Measurements from ENCODE around the gene GRAP2. TPM values are rescaled to one million over a fixed set of nuclear protein-coding genes. Genes with fewer than 3 reads are reported as not detected.

The GRAP2 gene
- total RNA-seq, 1 experiment from 2014 or later, result not detected

DNA sequence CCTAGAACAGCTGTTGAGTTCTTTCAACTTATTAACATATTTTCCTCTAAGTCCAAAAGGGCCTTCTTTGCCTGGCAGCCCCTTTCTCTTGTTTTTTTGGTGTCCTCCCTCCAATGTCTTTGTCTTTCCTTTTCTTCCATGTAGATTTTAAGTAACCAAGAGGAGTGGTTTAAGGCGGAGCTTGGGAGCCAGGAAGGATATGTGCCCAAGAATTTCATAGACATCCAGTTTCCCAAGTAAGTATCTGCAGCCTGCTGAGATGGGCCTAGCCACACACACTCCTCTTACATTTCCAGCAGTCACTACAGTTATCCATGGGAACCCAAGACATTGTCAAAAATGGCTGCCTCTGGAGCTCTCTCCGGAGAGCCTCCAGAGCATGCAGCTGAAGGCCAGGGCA is 54.8 kb downstream of the GRAP2 start:
- no peak overlapping the region for H3K4me3 Mint-ChIP-seq (ENCODE audit: unreplicated experiment)
- BruUV-seq (replicated peaks), result no TSS peak
- Histone ChIP-seq H3K4me1 (no peaks in the 10 kb centered on the region), H3K27me3 (replicated peaks; ENCODE audit: control insufficient read depth, insufficient read depth, low read length) (no peaks in the 10 kb centered on the region), H3K4me3 (ENCODE audit: low read depth, low read length) (no peak overlapping the region), H3K36me3 (ENCODE audit: control insufficient read depth, insufficient read depth, low read length) (no peaks in the 10 kb centered on the region), H3K9me3 (no peaks in the 10 kb centered on the region)
- POLR2A ChIA-PET, result no interaction called here
- H3K27me3 Mint-ChIP-seq (ENCODE audit: insufficient read depth, unreplicated experiment), result no peaks in the 10 kb centered on the region
- H3K36me3 Mint-ChIP-seq (ENCODE audit: insufficient read depth, unreplicated experiment), result no peaks in the 10 kb centered on the region
- no peak overlapping the region for H3K27ac Mint-ChIP-seq (ENCODE audit: unreplicated experiment)
- no peaks in the 10 kb centered on the region for H3K9me3 Mint-ChIP-seq (ENCODE audit: unreplicated experiment)
- intact Hi-C loops (cut with micrococcal nuclease; ENCODE audit: unreplicated experiment), result no loop called here
- no peak for DNase-seq
- no peaks in the 10 kb centered on the region for H3K4me1 Mint-ChIP-seq (ENCODE audit: low read depth, unreplicated experiment)
- TF ChIP-seq, protein P1, sequence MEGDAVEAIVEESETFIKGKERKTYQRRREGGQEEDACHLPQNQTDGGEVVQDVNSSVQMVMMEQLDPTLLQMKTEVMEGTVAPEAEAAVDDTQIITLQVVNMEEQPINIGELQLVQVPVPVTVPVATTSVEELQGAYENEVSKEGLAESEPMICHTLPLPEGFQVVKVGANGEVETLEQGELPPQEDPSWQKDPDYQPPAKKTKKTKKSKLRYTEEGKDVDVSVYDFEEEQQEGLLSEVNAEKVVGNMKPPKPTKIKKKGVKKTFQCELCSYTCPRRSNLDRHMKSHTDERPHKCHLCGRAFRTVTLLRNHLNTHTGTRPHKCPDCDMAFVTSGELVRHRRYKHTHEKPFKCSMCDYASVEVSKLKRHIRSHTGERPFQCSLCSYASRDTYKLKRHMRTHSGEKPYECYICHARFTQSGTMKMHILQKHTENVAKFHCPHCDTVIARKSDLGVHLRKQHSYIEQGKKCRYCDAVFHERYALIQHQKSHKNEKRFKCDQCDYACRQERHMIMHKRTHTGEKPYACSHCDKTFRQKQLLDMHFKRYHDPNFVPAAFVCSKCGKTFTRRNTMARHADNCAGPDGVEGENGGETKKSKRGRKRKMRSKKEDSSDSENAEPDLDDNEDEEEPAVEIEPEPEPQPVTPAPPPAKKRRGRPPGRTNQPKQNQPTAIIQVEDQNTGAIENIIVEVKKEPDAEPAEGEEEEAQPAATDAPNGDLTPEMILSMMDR (IDR thresholded peaks at IDR 0.05; ENCODE audit: insufficient read depth in 1 of 2, low read depth in 1 of 2, low read length in 1 of 2, severe bottlenecking in 1 of 2, unreplicated experiment in 1 of 2), result no peak
- CTCF ChIA-PET, result no interaction called here

DNA sequence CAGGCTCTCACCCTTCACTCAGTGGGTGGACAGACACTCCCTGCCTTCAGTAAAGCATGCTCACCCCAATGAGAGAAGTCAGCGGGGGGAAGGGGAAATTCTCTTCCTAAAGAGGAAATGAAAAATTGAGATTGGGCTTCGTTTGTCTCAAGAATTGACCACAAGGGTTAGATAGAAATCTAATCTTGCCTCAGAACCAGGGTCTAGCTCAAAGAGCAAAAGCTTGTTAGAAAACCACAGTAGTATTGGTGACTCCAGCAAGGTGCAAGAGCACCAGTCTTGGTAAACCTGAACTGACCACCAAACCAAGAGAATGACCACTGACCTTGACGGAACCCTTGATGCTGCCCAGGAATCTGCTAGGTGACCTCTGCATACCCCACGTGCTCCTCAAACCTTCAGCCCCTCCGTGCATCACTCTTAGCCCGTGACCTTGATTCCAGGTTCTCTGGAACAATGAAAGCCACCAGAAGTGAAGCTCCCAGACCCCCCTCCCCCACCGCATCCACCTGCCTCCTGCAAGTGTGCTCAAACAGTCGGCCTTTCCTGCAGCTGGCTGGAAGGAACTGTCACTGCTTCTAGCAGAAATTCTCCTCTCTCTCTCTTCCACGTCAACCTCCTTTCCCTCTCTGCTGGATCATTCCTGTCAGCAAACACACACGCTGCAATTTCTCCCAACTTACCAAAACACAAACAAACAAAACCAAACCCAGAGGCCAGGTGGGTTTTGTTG is 56.2 kb downstream of the GRAP2 start:
- no peak overlapping the region for H3K4me3 ChIP-seq (ENCODE audit: low read depth, low read length)
- TF ChIP-seq, protein P1 (IDR thresholded peaks at IDR 0.05; ENCODE audit: insufficient read depth in 1 of 2, low read depth in 1 of 2, low read length in 1 of 2, severe bottlenecking in 1 of 2, unreplicated experiment in 1 of 2), result no peak
- Mint-ChIP-seq H3K27ac (ENCODE audit: unreplicated experiment) (no peak overlapping the region), H3K36me3 (ENCODE audit: insufficient read depth, unreplicated experiment) (no peaks in the 10 kb centered on the region), H3K4me1 (ENCODE audit: low read depth, unreplicated experiment) (no peaks in the 10 kb centered on the region), H3K4me3 (ENCODE audit: unreplicated experiment) (no peak overlapping the region), H3K27me3 (ENCODE audit: insufficient read depth, unreplicated experiment) (no peaks in the 10 kb centered on the region), H3K9me3 (ENCODE audit: unreplicated experiment) (no peaks in the 10 kb centered on the region)
- ChIA-PET CTCF (no interaction called here), POLR2A (no interaction called here)
- no TSS peak for BruUV-seq (replicated peaks)
- H3K9me3 ChIP-seq, result no peaks in the 10 kb centered on the region
- no peaks in the 10 kb centered on the region for H3K27me3 ChIP-seq (replicated peaks; ENCODE audit: control insufficient read depth, insufficient read depth, low read length)
- H3K36me3 ChIP-seq (ENCODE audit: control insufficient read depth, insufficient read depth, low read length), result no peaks in the 10 kb centered on the region
- intact Hi-C loops (cut with micrococcal nuclease; ENCODE audit: unreplicated experiment), result no loop called here
- DNase-seq, result no peak
- no peaks in the 10 kb centered on the region for H3K4me1 ChIP-seq

DNA sequence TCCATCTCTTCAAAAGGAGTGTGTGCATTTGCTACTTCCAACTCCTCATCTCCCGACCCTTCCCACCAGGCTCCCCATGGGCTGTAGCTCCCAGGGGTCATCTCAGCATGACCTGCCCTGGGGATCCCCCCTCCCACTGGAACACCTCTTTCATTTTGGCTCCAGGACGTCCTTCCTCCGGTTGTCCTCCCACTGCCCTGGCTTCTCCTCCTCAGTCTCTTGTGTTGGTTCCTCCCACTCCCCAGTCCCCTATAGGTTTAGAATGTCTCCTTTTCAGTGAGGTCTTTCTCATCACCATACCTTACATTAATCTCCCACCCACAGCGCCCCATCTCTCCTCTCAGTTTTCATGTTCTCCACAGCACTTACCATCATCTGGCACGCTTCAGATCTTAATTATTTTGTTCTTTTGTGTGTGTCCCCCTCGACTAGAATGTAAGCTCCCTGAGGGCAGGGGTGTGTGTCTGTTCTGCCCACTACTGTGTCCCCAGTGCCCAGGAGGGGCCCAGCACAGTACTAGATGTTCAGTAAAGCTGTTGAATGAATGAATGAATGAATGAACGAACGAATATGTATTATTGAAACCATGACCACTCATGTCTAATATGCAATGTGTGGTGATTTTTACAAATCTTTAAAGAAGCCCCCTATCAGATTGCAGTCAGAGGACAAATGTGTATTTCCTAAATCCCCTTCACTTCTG is 57.3 kb downstream of the GRAP2 start:
- DNase-seq, result no peak
- no peak overlapping the region for H3K4me3 ChIP-seq (ENCODE audit: low read depth, low read length)
- intact Hi-C loops (cut with micrococcal nuclease; ENCODE audit: unreplicated experiment), result no loop called here
- no peaks in the 10 kb centered on the region for H3K4me1 Mint-ChIP-seq (ENCODE audit: low read depth, unreplicated experiment)
- TF ChIP-seq, protein P1 (IDR thresholded peaks at IDR 0.05; ENCODE audit: insufficient read depth in 1 of 2, low read depth in 1 of 2, low read length in 1 of 2, severe bottlenecking in 1 of 2, unreplicated experiment in 1 of 2), result no peak
- no peaks in the 10 kb centered on the region for H3K36me3 ChIP-seq (ENCODE audit: control insufficient read depth, insufficient read depth, low read length)
- H3K27ac Mint-ChIP-seq (ENCODE audit: unreplicated experiment), result no peak overlapping the region
- POLR2A ChIA-PET, result no interaction called here
- H3K36me3 Mint-ChIP-seq (ENCODE audit: insufficient read depth, unreplicated experiment), result no peaks in the 10 kb centered on the region
- no peaks in the 10 kb centered on the region for H3K9me3 ChIP-seq
- no peak overlapping the region for H3K4me3 Mint-ChIP-seq (ENCODE audit: unreplicated experiment)
- H3K27me3 Mint-ChIP-seq (ENCODE audit: insufficient read depth, unreplicated experiment), result no peaks in the 10 kb centered on the region
- H3K27me3 ChIP-seq (replicated peaks; ENCODE audit: control insufficient read depth, insufficient read depth, low read length), result no peaks in the 10 kb centered on the region
- CTCF ChIA-PET, result no interaction called here
- BruUV-seq (replicated peaks), result no TSS peak
- H3K9me3 Mint-ChIP-seq (ENCODE audit: unreplicated experiment), result no peaks in the 10 kb centered on the region
- no peaks in the 10 kb centered on the region for H3K4me1 ChIP-seq
